Head of caudate nucleus (tissue), 42 donors: ENCODE measurements around the gene SPAG16.

Experiments used
- DNase-seq, 42 donors: peaks; one replicate each; pipeline versions ENCODE4 v3.0.0 to v3.0.0-alpha.2; 2020 to 2021; ENCODE audit warnings: mixed read lengths in 7 of 42
- intact Hi-C: fragments of 100-400 bp; cut with DNase I; formaldehyde crosslinking; loops from one replicate; pipeline ENCODE4 v1.15.0; 2022

SPAG16 gene

DNA sequence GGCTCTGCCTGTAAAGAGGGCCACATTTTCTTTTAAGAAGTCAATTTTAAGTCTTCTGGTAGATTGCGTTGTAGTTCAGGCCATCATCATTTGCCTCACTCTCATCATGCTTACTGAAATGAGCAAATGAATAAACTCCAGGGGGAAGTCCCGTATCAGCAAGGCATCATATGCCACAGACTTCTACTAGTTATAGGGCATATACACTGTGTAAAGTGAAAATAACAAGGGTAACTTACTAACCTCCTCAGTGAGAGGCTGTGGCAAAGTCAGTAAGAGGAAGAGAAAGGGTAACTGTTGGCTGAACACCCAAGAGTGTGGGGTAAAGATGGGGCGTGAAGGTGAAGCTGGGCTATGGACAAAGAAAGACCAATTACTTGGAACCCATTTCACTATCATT lies 456.2 kb downstream of the SPAG16 start:
- intact Hi-C loops, result no loop called here
- DNase-seq, result no peak

GRCh38 chr2:213751446-213751845 lies 467.2 kb downstream of the SPAG16 start:
- intact Hi-C loops, result no loop called here
- no peak for DNase-seq

GRCh38 chr2:213752575-213752974 lies 468.3 kb downstream of the SPAG16 start:
- intact Hi-C loops, result no loop called here
- DNase-seq, result no peak

DNA sequence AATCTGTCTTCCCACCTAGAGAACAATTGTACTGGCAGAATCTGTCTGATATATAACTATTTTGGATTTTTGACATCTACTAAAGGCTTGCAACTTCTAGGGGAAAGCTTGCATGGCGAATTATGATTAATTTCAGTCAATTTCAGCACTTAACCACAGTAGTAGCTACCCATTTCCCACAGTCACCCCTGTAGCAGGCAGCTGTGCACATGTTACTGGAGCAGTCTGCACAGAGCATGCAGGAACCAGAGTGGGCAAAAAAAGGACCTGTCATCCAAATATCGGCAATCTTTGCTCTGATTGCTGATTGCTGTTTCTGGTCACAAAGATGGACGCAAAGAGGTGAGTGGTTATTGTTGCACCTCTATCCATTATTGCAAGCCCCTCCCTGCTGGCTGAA lies 473.3 kb downstream of the SPAG16 start:
- intact Hi-C loops, result no loop called here
- no peak for DNase-seq

GRCh38 chr2:213763354-213763753 lies 479.1 kb downstream of the SPAG16 start:
- DNase-seq, result no peak
- intact Hi-C loops, result no loop called here

GRCh38 chr2:213763963-213764362 lies 479.7 kb downstream of the SPAG16 start:
- no peak for DNase-seq
- intact Hi-C loops, result no loop called here

GRCh38 chr2:213764849-213765248 lies 480.6 kb downstream of the SPAG16 start:
- no peak for DNase-seq
- intact Hi-C loops, result no loop called here

- DNase-seq, result no peak
- intact Hi-C loops, result no loop called here
Measured at GRCh38 chr2:213766062-213766461, 481.8 kb downstream of the SPAG16 start.

GRCh38 chr2:213766465-213766901 lies 482.2 kb downstream of the SPAG16 start:
- DNase-seq, result no peak

DNA sequence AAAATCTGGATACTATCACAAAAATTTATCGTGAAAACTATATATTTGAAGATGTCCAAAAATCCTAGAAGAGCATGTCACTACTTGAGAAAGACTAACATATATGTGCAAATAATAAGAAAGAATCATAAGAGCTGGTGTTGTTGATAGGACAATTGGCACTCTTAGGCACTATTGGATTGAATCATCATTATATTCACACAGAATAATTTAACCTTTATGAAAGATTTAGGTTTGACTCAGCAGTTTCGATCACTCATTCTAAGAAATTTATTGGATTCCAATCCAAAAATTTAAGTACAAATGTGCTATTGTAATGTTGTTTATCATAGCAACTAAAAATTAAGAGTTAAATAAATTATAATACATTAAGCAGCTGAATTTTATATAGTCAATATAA lies 503.6 kb downstream of the SPAG16 start:
- intact Hi-C loops, result no loop called here
- DNase-seq, result no peak

More at GRCh38 chr2:213766465-213766901, 482.2 kb downstream of the SPAG16 start:
- intact Hi-C loops, result no loop called here

- intact Hi-C loops, result no loop called here
- no peak for DNase-seq
Measured at GRCh38 chr2:213789940-213790339, 505.7 kb downstream of the SPAG16 start.

GRCh38 chr2:213792045-213792444 lies 507.8 kb downstream of the SPAG16 start:
- no peak for DNase-seq
- intact Hi-C loops, result no loop called here

- intact Hi-C loops, result no loop called here
- no peak for DNase-seq
Measured at GRCh38 chr2:213806125-213806726, 522.0 kb downstream of the SPAG16 start.

GRCh38 chr2:213816583-213816982 lies 532.3 kb downstream of the SPAG16 start:
- intact Hi-C loops, result no loop called here
- no peak for DNase-seq

DNA sequence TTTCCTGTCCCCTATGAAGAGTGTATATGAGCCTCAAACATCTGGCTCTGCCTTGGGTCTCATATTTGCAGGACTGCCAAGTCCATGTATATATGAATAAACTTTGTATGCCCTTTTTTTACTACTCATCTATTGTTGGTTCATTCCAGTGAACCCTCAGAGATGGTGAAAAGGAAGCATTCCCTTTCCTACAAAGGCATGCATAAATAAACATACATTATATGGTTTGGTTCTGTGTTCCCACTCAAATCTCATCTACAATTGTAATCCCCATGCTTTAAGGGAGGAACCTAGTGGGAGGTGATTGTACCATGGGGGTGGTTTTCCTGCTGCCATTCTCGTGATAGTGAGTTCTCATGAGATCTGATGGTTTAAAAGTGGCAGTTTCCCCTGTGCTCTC lies 534.2 kb downstream of the SPAG16 start:
- intact Hi-C loops, result no loop called here
- DNase-seq, result no peak

DNA sequence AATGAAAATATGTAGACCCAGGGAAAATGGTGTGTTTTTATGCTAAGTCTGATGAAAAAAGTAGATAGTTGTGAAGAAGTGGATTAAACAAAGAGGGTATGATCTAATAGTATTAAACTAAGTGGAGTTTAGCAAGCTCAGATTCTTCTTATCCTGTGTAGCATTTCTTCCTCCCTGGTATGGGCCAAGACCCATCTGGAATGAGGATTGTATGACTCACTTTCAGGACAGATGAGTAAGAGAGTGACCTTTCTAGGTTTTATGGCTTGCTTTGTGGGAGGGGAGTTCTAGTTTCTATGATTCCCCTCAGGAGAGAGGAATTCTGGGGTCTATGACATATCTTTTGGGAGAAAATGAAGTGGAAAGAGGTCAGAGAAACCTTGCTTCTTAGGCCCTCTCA lies 550.1 kb downstream of the SPAG16 start:
- intact Hi-C loops, result no loop called here

DNA sequence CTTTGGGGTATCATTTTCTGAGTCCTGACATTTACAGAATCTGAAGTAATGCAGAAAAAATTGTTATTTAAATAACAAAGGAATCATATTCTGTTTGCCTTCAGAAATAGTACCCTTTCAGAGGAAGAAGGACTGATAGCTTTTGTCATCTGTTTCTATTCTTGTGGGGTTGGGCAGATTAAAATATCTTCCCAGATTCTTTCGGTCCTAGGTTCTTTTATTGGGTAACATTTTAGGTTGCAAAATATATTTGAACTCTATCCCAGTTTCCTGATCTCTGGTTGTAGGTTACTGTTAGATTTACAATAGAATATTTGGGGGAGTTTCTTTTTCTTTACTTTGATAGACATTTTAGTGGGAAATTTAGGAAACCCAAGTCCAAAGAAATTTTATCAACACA lies 550.5 kb downstream of the SPAG16 start:
- no peak for DNase-seq
- intact Hi-C loops, result no loop called here

More for the DNA sequence above, 550.1 kb downstream of the SPAG16 start:
- DNase-seq, result no peak

DNA sequence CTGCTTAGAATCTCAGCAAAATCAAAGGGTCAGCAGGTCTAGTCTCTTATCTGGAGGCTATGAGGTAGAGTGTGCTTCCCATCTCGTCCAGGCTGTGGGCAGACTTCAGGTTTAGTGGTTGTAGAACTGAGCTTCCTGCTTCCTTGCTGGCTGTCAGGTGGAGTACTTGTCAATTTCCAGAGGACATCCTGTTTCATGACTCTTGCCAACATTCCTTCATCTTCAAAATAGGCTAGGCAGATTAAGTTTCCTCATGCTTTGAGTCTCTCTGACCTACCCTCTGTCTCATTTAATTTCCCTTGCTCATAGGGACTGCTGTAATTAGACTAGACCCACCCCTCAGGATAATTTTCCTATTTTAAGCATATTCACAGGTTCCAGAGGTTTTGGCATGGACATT lies 562.6 kb downstream of the SPAG16 start:
- intact Hi-C loops, result no loop called here
- DNase-seq, result no peak

- intact Hi-C loops, result no loop called here
- no peak for DNase-seq
Measured at GRCh38 chr2:213847316-213847715, 563.1 kb downstream of the SPAG16 start.

DNA sequence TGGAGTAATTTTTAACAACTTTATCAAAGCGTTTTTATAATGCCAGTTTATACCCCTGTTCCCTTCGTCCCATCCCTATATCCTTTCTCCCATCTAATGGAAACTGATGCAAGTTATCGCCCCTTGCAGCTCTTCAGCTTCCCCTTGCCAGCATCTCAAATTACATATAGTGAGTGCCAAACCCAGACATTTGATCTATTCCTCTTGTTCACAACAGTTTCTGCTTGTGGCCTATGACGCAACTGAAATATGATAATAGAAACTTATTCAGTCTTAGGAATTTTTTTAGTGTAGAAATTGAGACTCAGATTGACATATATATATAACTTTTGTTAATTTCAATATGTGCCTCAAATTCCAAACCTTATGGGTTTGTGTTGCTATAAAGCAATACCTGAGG lies 564.4 kb downstream of the SPAG16 start:
- intact Hi-C loops, result no loop called here
- DNase-seq, result no peak

DNA sequence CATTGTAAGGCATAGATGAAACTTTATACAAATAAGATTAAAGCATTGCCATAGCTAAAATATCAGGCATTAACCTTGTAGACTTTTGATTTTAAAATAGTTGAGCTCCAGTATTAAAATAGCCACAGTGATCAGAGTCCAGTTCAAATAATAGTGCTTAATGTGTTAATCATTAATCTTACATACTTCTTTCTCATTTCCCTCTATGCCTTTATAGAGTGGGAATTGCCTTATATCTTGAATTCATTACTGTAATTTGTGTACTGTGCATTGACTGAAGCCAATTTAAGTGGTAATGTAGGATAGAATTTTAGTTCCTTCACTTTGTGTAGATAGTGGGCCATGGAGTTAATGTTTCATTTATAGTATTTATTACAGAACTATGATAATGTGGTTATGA lies 577.4 kb downstream of the SPAG16 start:
- DNase-seq, result no peak
- intact Hi-C loops, result no loop called here
